Adipose tissue (tissue), 3 donors: Measurements from ENCODE around the gene PPP2R2B. TPM values are rescaled to one million over a fixed set of nuclear protein-coding genes. Genes with fewer than 3 reads are reported as not detected.

ENCODE experiments used
- H3K27ac ChIP-seq: one replicate; pipeline ENCODE4 v1.5.1; 2013; ENCODE audit warnings: low read depth, low read length
- WGBS, 3 donors: extraction: QIAGEN DNeasy Blood & Tissue Kit; methylation state at CpG; one replicate each; pipeline ENCODE4 v1.1.7; 2013; 5-methylcytosine and 5-hydroxymethylcytosine counted together
- polyA plus RNA-seq, 3 donors: library from polyadenylated mRNA; stranded (reverse); fragments of 200-250 nt; gene quantifications; one replicate each; pipeline ENCODE4 v1.2.3, GENCODE V29; 2013
- donor health status: healthy with polysubstance abuse.
- donor health status: Bipolar disorder and iron deficiency.
- donor health status: healthy.

PPP2R2B gene
- polyA plus RNA-seq, 3 donors: 0.28 to 0.34 (median 0.31) TPM

DNA sequence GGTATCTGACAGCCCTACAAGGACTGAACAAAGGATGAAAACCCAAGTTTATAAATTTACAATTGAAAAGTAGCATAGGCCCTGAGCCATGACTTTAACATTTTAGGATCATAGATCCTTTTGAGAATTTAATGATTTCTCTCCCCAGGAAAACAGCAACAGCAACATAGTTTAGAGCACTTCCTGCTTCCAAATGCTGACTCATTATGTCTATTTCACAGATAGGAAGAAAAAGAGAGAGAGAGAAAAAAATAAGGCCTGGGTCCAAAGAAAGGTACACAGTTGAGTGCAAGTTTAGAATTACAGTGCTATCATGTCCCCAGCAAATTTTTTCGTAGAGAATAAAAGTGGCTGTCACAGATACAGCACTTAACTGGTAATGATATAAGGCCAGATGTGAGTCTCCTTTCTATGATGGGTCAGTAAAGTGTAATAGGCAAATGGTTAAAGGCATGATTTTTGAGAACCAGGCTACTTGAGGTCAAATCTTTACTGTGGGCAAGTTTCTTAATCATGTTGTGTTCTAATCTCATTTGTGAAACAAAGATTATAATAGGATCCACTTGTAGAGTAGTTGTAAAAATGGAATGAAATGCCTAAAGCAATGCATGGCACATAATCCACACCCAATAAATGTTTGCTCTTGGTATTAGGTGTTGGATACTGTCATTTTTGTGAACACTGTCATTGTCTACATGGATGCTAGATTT, 12.3 kb upstream of the PPP2R2B start:
- no peak overlapping the region for H3K27ac ChIP-seq
- WGBS, 3 donors: 44 to 50% (median 49%) methylated on average over 1 of the region's 1 CpG

GRCh38 chr5:146890066-146890465, 11.5 kb upstream of the PPP2R2B start:
- no peak overlapping the region for H3K27ac ChIP-seq
- 67 to 73% (median 68%) methylated on average over 2 of the region's 2 CpGs for WGBS, 3 donors

DNA sequence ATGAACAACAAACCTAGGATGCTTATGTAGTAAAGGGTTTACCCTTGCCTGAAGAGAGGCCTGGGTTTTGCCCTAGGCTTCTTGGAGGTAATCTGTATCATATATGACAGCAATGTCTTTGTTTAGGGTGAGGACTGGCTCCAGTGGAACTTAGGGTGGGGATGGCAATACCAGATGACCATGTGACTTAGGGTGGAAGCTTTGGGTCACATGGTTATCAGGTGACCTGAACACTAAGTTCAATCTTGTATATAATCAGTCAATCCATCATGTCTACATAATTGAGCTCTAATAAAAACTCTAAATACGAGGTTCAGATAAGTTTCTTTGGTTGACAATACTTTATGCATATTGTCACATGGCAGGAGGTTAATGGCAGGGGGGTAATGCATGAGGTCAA, 10.6 kb upstream of the PPP2R2B start:
- 67 to 82% (median 80%) methylated on average over 1 of the region's 1 CpG for whole genome bisulfite sequencing, 3 donors
- H3K27ac ChIP-seq: no peak overlapping the region

DNA sequence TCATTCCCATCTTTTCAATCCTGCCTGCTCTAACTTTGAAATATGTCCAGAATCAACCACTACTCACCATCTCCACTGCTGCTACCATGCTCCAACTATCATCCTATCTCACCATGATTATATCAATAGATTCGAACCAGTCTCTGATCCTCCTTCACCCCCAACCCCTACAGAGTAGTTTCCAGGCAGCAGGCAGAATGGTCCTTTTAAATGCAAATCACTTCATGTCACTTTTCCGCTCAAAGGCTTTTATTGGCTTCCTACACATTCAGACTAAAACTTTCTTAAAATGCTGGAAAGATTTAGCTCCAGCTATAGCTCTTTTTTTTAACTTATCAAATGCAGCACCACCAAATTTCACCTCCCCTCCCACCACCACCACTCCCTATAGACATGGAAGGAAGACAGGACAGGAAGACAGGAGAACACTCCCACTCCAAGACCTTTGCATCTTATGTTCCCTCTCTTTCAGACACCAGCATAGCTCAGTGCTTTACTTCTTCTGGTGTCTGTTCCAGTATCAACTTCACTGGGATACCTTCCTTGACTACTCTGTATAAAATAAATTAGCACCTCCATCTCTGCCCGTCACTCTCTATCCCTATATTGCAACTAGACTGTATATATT, 9.9 kb upstream of the PPP2R2B start:
- WGBS, 3 donors: 44 to 58% (median 58%) methylated on average over 3 of the region's 3 CpGs
- H3K27ac ChIP-seq: no peak overlapping the region

DNA sequence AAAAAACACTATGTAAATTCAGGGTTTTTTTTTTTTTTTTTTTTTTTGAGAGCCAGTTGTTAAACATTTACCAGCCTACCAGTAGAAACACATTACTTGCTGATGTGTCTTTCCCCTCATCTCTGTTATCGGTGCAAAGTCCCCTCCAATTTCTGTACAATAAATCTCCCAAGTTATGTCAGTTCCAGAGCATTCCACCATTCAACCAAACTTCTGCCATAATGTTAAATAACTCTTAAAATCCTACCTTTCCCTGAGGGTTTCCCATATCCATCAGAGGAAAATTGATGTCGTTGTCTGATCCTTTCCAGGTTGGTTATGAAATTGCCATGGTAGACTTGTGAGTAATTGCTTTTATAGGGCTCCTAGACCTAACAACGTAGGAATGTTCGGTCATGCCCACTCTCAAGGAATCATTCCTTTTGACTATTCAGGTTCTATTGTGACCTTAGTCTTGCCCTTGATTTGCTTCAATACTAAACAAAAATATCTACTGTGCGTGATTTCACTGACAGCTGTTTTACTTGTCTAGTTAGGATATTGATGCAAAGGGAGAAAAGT, 5.6 kb upstream of the PPP2R2B start:
- 44 to 88% (median 85%) methylated on average over 5 of the region's 5 CpGs for WGBS, 3 donors

DNA sequence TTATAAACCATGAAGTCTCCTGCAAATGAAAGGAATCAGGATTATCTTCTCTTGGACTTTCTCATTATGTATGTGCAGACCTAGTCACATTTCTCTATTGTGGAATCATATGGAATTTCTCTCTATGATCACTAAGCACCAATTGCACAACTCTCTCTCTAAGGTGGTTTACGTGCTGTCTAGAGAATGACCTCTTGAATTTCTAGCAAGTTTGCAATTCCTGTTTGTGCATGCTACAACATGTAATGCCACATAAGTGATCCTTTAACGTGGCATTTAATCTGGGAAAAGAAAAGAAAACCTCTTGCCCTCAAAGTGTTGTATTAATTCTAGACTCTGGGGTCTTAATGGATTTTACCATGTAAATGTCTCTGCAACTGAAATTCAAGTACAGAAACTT, 5.0 kb upstream of the PPP2R2B start:
- 62 to 74% (median 67%) methylated on average over 2 of the region's 2 CpGs for WGBS, 3 donors
- H3K27ac ChIP-seq: no peak overlapping the region

More for the DNA sequence above, 5.6 kb upstream of the PPP2R2B start:
- no peak overlapping the region for H3K27ac ChIP-seq

DNA sequence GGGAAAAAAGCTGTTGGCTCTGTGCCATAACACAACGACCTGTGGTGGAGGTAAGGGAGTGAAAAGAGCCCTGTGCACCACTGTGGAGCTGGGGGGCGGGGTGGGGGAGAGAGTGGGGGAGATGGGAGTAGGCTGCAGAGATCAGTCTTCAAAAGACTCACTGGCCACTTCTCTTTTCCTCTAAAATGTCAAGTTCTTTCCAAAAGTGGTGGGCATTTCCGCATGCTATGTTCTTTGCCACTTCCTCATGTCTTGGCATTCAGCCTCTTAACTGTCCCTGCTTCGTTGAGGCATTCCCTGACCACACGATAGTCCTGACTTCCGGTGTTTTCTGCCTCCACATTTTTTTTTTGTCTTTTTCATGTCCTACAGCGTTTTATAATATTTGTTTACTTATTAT, 2.4 kb upstream of the PPP2R2B start:
- 44 to 58% (median 52%) methylated on average over 7 of the region's 7 CpGs for WGBS, 3 donors
- H3K27ac ChIP-seq: no peak overlapping the region

DNA sequence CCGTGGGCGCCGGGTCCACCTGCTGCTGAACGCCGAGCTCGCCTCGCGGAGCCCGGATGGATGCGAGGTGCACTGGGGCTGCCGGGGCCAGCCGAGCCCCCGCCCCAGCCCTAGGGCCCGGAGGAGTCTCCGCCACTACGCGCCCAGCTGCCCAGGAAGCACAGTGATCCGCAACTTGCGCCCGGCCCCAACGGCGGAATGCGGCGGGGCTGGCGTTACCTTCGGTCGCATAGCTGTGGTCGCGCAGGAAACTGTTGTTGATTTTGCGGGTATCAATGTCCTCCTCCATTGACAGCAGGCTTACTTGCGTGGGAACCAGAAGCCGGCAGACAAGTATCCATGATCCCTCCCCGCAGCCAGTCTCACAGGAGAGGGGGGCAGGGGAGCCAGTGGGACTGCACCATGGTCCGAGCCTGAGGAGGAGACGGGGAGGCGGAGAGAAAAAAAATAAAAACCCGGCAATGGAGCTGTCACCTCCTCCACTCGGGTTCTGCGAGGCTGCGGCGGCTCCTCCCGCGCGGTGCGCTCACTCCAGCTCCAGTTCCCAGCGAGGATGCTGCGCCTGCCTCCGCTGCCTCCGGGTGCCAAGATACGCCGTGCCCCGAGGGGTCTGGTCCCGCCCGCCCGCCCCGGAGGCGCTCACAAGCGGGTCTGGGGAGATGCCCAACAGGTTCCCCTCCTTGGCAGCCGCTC, 628 bp downstream of the PPP2R2B start:
- H3K27ac ChIP-seq: no peak overlapping the region
- WGBS, 3 donors: 0 to 2% (median 1%) methylated on average over 57 to 59 of the region's 59 CpGs

GRCh38 chr5:146877178-146877681, 1.3 kb downstream of the PPP2R2B start:
- H3K27ac ChIP-seq: no peak overlapping the region
- 7 to 12% (median 8%) methylated on average over 14 of the region's 14 CpGs for WGBS, 3 donors

- 91 to 96% (median 94%) methylated on average over 7 of the region's 7 CpGs for WGBS, 3 donors
- H3K27ac ChIP-seq: no peak overlapping the region
Measured at GRCh38 chr5:146873186-146873917, 5.2 kb downstream of the PPP2R2B start.

- H3K27ac ChIP-seq: no peak overlapping the region
- WGBS, 3 donors: 68 to 79% (median 75%) methylated on average over 1 of the region's 1 CpG
Measured at GRCh38 chr5:146872188-146872587, 6.4 kb downstream of the PPP2R2B start.

DNA sequence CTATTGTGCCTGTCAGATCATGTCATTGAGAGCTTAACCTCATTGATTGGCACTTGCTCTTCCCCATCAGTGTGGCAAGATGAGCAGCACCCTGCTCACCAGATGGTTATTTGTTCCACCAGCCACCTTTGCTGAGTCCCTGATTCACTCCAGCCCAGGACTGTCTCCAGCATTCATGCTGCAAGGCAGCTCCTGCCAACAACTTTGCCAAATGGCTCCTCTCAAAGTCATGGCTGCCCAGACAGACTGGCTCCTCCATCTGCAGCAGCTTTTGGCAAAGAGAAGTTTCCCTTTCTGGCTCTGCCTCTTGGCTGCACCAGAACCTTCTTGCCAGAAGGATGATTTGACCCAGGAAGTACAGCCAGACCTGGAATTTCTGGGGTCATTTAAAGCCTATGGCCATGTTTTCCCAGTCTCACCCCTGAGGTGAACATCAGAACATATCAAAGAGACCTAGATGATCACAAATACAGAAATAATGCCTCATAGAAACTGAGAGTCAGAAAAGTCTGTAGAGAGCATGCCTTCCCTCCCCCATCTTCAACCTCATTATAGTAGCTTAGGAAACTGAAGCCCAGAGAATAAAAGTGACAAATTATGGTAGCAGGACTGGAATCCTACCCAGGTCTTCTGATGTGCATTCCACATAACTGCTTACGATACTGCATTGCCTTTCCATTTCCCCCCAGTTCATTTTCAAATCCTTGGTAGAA, 10.4 kb downstream of the PPP2R2B start:
- no peak overlapping the region for H3K27ac ChIP-seq
- WGBS, 3 donors: 45 to 81% (median 48%) methylated on average over 1 of the region's 1 CpG

DNA sequence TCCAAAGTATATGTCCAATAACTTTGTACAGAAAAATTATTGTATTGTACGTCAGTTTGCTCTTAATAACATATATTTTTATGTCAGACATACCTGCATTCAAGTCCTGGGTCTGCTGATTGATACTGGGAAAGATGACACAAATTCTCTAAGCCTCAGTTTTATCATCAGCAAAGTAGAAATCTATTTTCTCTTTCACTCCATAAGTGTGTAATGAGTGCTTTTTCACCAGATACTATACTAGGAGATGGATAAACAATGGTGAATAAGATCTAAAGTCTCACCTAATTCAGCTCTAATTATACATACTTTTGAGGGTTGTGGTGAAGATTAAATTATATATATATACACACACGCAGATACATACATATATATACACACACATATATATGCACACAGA, 12.3 kb downstream of the PPP2R2B start:
- WGBS, 3 donors: 82 to 95% (median 83%) methylated on average over 2 of the region's 2 CpGs
- no peak overlapping the region for H3K27ac ChIP-seq

DNA sequence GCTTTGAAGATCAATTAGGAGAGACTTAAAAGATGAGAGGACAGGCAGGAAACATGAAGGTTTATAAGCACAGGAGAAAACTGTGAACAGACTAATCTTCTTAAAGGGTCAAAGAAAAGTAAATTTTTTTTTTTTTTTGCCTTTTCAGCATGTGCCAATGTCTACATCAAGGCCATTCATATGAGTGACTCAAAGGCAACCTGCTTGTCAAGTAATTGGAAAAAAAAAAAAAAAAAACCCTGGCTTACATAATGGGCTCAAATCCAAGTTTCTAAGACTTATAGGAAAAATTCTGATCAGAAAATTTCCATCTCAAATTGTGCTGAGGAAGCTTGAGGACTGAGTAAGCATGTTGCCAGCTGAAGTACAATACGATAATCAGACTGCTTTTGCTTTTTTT, 15.9 kb downstream of the PPP2R2B start:
- 63 to 84% (median 73%) methylated on average over 1 of the region's 1 CpG for WGBS, 3 donors
- H3K27ac ChIP-seq: no peak overlapping the region

- 14 to 41% (median 27%) methylated on average over 3 of the region's 3 CpGs for whole genome bisulfite sequencing, 3 donors
Measured at GRCh38 chr5:146860213-146860893, 18.2 kb downstream of the PPP2R2B start.

GRCh38 chr5:146852089-146852488, 26.5 kb downstream of the PPP2R2B start:
- no peak overlapping the region for H3K27ac ChIP-seq

More at GRCh38 chr5:146860213-146860893, 18.2 kb downstream of the PPP2R2B start:
- no peak overlapping the region for H3K27ac ChIP-seq

DNA sequence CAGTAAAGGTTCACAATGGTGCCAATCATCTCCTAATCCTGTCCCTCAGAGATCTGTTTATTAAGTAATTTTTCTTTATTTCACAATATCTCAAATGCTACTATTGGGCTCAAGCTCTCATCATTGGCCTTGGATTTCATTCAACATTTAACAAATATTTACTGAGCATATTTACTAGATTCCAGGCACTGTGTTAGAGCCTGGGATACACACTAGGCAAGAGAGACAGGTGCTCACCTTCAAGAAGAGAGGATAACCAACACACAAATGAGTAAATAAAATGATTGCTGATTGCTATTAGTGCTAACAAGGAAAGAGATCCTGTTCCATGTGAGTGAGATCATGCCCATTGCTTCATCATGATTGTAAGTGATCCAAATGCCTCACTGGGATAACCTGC, 27.4 kb downstream of the PPP2R2B start:
- H3K27ac ChIP-seq: no peak overlapping the region
